ENCODE results near the gene STARD10.
"Not testable (repeated sequence)": the region's sequence is repeated elsewhere in the genome, so short reads cannot be mapped to it uniquely, and the experiment has no call there.

STARD10 gene

DNA sequence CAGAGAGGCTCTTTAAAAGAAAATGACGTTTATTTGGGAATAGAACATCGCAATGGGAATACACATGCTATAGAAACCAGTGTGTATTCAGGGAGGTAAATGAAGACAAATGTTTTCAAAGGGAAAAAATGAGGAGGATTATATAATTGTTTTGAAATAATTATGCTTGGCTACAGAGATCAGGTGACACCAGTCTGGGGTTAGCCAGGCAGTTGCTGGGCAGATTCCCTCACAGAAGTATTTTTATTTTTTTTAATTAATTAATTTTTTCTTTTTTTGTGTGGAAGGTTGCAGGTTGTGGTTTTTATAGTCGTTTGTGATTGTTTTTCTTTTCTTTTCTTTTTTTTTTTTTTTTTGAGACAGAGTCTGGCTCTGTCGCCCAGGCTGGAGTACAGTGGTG lies 5.6 kb upstream of the STARD10 start:
- no peaks in the 10 kb centered on the region for H3K36me3 ChIP-seq (ENCODE audit: insufficient read depth, low read length)
- H3K4me3 ChIP-seq (ENCODE audit: low read length) = no peak overlapping the region
- no peak overlapping the region for H3K4me2 ChIP-seq (ENCODE audit: low read length)
- H3K27me3 ChIP-seq (ENCODE audit: control insufficient read depth, insufficient read depth, low read length) = no peaks in the 10 kb centered on the region
- no peaks in the 10 kb centered on the region for H3K9me3 ChIP-seq (replicated peaks; ENCODE audit: low read length)
- no peak overlapping the region for H3K9ac ChIP-seq (ENCODE audit: low read depth, low read length)
- peaks cover 3% of the 10 kb centered on the region for H3K4me1 ChIP-seq (ENCODE audit: control insufficient read depth, insufficient read depth, low read length)

GRCh38 chr11:72798361-72798760 lies 4.5 kb upstream of the STARD10 start:
- H3K36me3 ChIP-seq (ENCODE audit: insufficient read depth, low read length) = no peaks in the 10 kb centered on the region
- H3K9me3 ChIP-seq (replicated peaks; ENCODE audit: low read length) = no peaks in the 10 kb centered on the region
- H3K4me1 ChIP-seq (ENCODE audit: control insufficient read depth, insufficient read depth, low read length) = peaks cover 9% of the 10 kb centered on the region
- H3K9ac ChIP-seq (ENCODE audit: low read depth, low read length) = no peak overlapping the region
- H3K4me2 ChIP-seq (ENCODE audit: low read length) = no peak overlapping the region
- H3K27me3 ChIP-seq (ENCODE audit: control insufficient read depth, insufficient read depth, low read length) = no peaks in the 10 kb centered on the region
- H3K4me3 ChIP-seq (ENCODE audit: low read length) = no peak overlapping the region

DNA sequence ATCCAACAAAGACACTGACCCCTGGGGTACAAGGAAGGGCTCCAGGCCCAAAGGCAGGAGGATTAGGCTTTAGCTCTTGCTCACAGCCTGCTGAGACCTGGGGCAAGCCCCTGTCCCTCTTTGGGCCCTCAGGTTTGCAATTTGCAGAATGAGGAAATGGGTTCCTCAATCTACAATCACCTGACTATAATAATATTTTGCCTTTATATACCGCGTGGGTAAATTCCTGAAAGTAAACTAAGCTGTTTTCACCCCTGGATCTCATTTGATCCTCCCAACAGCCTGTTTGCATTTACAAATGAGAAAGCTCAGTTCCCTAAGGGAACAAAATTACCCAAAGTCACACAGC lies 797 bp downstream of the STARD10 start:
- no peaks in the 10 kb centered on the region for H3K9me3 ChIP-seq (replicated peaks; ENCODE audit: low read length)
- H3K4me3 ChIP-seq (ENCODE audit: low read length) = peak overlapping the region; percentile 9
- peak overlapping the region; percentile 81 for H3K4me2 ChIP-seq (ENCODE audit: low read length)
- H3K27me3 ChIP-seq (ENCODE audit: control insufficient read depth, insufficient read depth, low read length) = no peaks in the 10 kb centered on the region
- H3K36me3 ChIP-seq (ENCODE audit: insufficient read depth, low read length) = no peaks in the 10 kb centered on the region
- peaks cover 25% of the 10 kb centered on the region for H3K4me1 ChIP-seq (ENCODE audit: control insufficient read depth, insufficient read depth, low read length)
- H3K9ac ChIP-seq (ENCODE audit: low read depth, low read length) = peak overlapping the region; percentile 42

- H3K9ac ChIP-seq (ENCODE audit: low read depth, low read length) = no peak overlapping the region
- no peak overlapping the region for H3K4me2 ChIP-seq (ENCODE audit: low read length)
- H3K36me3 ChIP-seq (ENCODE audit: insufficient read depth, low read length) = no peaks in the 10 kb centered on the region
- H3K4me3 ChIP-seq (ENCODE audit: low read length) = no peak overlapping the region
- peaks cover 25% of the 10 kb centered on the region for H3K4me1 ChIP-seq (ENCODE audit: control insufficient read depth, insufficient read depth, low read length)
- H3K27me3 ChIP-seq (ENCODE audit: control insufficient read depth, insufficient read depth, low read length) = no peaks in the 10 kb centered on the region
- H3K9me3 ChIP-seq (replicated peaks; ENCODE audit: low read length) = no peaks in the 10 kb centered on the region
Observed at GRCh38 chr11:72792437-72793021, 1.3 kb downstream of the STARD10 start.

DNA sequence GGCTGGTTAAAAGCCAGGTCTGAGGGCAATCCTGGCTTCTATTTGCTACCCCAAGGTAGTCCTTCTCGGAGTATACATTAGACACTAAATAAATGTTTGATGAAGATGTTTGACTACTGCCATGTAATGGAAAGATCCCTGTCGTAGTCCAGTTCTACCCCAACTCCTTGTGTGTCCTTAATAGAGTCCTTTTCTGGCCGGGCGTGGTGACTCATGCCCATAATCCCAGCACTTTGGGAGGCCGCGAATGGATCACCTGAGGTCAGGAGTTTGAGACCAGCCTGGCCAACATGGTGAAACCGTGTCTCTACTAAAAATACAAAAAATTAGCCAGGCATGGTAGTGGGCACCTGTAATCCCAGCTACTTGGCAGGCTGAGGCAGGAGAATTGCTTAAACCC lies 2.6 kb downstream of the STARD10 start:
- not testable (repeated sequence) for H3K9me3 ChIP-seq (replicated peaks; ENCODE audit: low read length); H3K4me3 ChIP-seq (ENCODE audit: low read length); H3K36me3 ChIP-seq (ENCODE audit: insufficient read depth, low read length); H3K9ac ChIP-seq (ENCODE audit: low read depth, low read length); H3K27me3 ChIP-seq (ENCODE audit: control insufficient read depth, insufficient read depth, low read length); H3K4me2 ChIP-seq (ENCODE audit: low read length)
- H3K4me1 ChIP-seq (ENCODE audit: control insufficient read depth, insufficient read depth, low read length) = peaks cover 25% of the 10 kb centered on the region

DNA sequence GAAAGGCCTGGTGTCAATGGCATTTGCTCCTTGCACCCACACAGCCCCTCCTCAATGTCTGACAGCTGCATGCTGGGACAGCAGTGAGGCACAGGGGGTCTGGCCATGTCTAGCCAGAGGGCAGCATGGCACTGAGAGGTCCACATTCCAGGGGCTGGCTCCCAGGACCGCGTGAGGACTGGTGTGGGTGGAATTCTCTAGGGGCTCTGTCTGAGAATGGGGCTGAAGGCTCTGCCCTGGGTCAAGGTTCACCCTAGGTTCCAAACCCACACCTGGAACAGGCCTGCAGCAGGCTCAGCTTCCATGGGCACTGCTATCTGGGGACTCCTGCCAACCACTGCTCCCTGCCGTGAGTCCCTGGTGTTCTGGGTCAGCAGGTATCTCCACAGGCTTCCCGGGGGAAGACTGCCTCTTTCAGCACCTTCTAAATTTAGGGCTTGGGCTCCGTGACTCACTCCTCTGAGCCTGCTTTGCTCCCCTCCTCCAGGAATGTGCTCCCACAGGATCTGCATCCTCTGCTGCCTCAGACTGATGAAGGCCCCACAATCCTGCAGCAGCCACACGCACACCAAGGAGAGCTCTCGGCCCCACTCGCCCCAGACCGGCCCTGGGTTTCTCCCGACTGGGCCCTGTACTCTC lies 4.2 kb downstream of the STARD10 start:
- H3K9me3 ChIP-seq (replicated peaks; ENCODE audit: low read length) = no peaks in the 10 kb centered on the region
- no peaks in the 10 kb centered on the region for H3K27me3 ChIP-seq (ENCODE audit: control insufficient read depth, insufficient read depth, low read length)
- no peak overlapping the region for H3K9ac ChIP-seq (ENCODE audit: low read depth, low read length)
- peaks cover 24% of the 10 kb centered on the region for H3K4me1 ChIP-seq (ENCODE audit: control insufficient read depth, insufficient read depth, low read length)
- H3K36me3 ChIP-seq (ENCODE audit: insufficient read depth, low read length) = no peaks in the 10 kb centered on the region
- no peak overlapping the region for H3K4me3 ChIP-seq (ENCODE audit: low read length)
- no peak overlapping the region for H3K4me2 ChIP-seq (ENCODE audit: low read length)

DNA sequence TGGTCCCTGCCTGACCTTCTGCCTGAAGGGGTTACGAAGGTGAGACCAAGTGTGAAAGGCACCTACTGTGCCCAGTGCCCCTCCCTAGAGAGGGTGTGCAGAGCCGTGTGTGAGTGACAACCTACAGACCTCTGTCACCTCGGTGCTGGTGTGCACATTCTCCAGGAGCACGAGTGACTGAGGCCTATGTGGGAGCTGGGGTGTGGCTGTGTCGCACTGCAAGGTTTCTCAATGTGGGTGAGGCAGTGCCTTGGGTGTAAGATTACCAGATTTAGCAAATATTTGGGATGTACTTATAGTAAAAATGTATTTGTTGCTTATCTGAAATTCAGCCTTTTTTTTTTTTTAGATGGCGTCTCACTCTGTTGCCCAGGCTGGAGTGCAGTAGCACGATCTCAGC lies 5.6 kb downstream of the STARD10 start:
- Histone ChIP-seq H3K4me1 (ENCODE audit: control insufficient read depth, insufficient read depth, low read length) (peaks cover 15% of the 10 kb centered on the region), H3K9ac (ENCODE audit: low read depth, low read length) (no peak overlapping the region), H3K4me2 (ENCODE audit: low read length) (no peak overlapping the region), H3K27me3 (ENCODE audit: control insufficient read depth, insufficient read depth, low read length) (no peaks in the 10 kb centered on the region), H3K9me3 (replicated peaks; ENCODE audit: low read length) (no peaks in the 10 kb centered on the region), H3K4me3 (ENCODE audit: low read length) (no peak overlapping the region), H3K36me3 (ENCODE audit: insufficient read depth, low read length) (no peaks in the 10 kb centered on the region)

GRCh38 chr11:72787216-72788104 lies 6.4 kb downstream of the STARD10 start:
- Histone ChIP-seq H3K9ac (ENCODE audit: low read depth, low read length) (no peak overlapping the region), H3K27me3 (ENCODE audit: control insufficient read depth, insufficient read depth, low read length) (no peaks in the 10 kb centered on the region), H3K4me1 (ENCODE audit: control insufficient read depth, insufficient read depth, low read length) (peaks cover 11% of the 10 kb centered on the region), H3K4me2 (ENCODE audit: low read length) (no peak overlapping the region), H3K4me3 (ENCODE audit: low read length) (no peak overlapping the region), H3K9me3 (replicated peaks; ENCODE audit: low read length) (no peaks in the 10 kb centered on the region), H3K36me3 (ENCODE audit: insufficient read depth, low read length) (no peaks in the 10 kb centered on the region)

- H3K36me3 ChIP-seq (ENCODE audit: insufficient read depth, low read length) = no peaks in the 10 kb centered on the region
- peaks cover 4% of the 10 kb centered on the region for H3K27me3 ChIP-seq (ENCODE audit: control insufficient read depth, insufficient read depth, low read length)
- H3K4me2 ChIP-seq (ENCODE audit: low read length) = no peak overlapping the region
- H3K4me1 ChIP-seq (ENCODE audit: control insufficient read depth, insufficient read depth, low read length) = peaks cover 11% of the 10 kb centered on the region
- no peak overlapping the region for H3K4me3 ChIP-seq (ENCODE audit: low read length)
- H3K9ac ChIP-seq (ENCODE audit: low read depth, low read length) = no peak overlapping the region
- no peaks in the 10 kb centered on the region for H3K9me3 ChIP-seq (replicated peaks; ENCODE audit: low read length)
Observed at GRCh38 chr11:72786305-72787215, 7.3 kb downstream of the STARD10 start.

DNA sequence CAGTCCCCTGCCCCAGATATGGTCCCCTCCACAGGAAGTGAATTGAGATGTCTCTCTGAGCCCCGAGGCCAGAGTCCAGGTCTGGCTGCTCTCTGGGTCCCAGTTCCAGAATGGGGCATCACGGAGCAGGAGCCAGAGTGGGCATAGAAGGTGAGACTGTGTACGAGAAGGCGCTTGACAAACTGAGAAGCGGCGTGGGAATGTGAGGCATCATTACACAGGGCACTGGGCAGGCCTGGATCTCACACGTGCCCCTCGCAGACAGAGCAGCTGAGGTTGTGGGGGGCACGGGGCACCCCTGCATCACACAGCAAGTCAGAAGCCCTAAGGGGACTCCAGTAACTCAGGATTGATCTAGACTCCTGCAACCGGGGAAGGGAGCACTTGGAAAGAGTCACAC lies 9.2 kb downstream of the STARD10 start:
- Histone ChIP-seq H3K9me3 (replicated peaks; ENCODE audit: low read length) (no peaks in the 10 kb centered on the region), H3K36me3 (ENCODE audit: insufficient read depth, low read length) (no peaks in the 10 kb centered on the region), H3K27me3 (ENCODE audit: control insufficient read depth, insufficient read depth, low read length) (peaks cover 14% of the 10 kb centered on the region), H3K4me3 (ENCODE audit: low read length) (no peak overlapping the region), H3K4me1 (ENCODE audit: control insufficient read depth, insufficient read depth, low read length) (peaks cover 6% of the 10 kb centered on the region), H3K4me2 (ENCODE audit: low read length) (no peak overlapping the region), H3K9ac (ENCODE audit: low read depth, low read length) (no peak overlapping the region)
